SK-N-SH treated with all-trans-retinoic acid at 6 μM for 48 hours (cell line): ENCODE measurements around the gene NGLY1.

ENCODE experiments used
- ARNTL ChIP-seq: fragments of 450-650 bp; formaldehyde crosslinking; IDR thresholded peaks from 2 replicates; pipeline ENCODE4 v1.5.0; 2020; ENCODE audit warnings: low read depth, mild to moderate bottlenecking, moderate library complexity, borderline replicate concordance
- BACH2 ChIP-seq: fragments of 250-450 bp; sonication (Bioruptor Pico); IDR thresholded peaks from 2 replicates; pipeline ENCODE4 v1.9.0; 2021; ENCODE audit warnings: mild to moderate bottlenecking, borderline replicate concordance
- CSDC2 ChIP-seq: fragments of 250-450 bp; sonication (Bioruptor Pico); IDR thresholded peaks from 2 replicates; pipeline ENCODE4 v1.5.0; 2020; ENCODE audit warnings: mild to moderate bottlenecking, moderate library complexity
- ESRRG ChIP-seq: fragments of 250-450 bp; sonication (Bioruptor Pico); IDR thresholded peaks from 2 replicates; pipeline ENCODE4 v1.6.1; 2021; ENCODE audit warnings: mild to moderate bottlenecking
- RARB ChIP-seq: fragments of 250-450 bp; sonication (Bioruptor Pico); IDR thresholded peaks from 2 replicates; pipeline ENCODE4 v1.8.0; 2021; ENCODE audit warnings: mild to moderate bottlenecking, moderate library complexity
- SNAI2 ChIP-seq: fragments of 250-450 bp; sonication (Bioruptor Pico); IDR thresholded peaks from 2 replicates; pipeline ENCODE4 v1.5.0; 2020; ENCODE audit warnings: mild to moderate bottlenecking, moderate library complexity
- TOX ChIP-seq: fragments of 250-450 bp; sonication (Bioruptor Pico); IDR thresholded peaks from 2 replicates; pipeline ENCODE4 v1.8.0; 2021; ENCODE audit warnings: mild to moderate bottlenecking, moderate library complexity, borderline replicate concordance
- ZFP3 ChIP-seq: fragments of 250-450 bp; sonication (Bioruptor Pico); IDR thresholded peaks from 2 replicates; pipeline ENCODE4 v1.5.0; 2020; ENCODE audit warnings: mild to moderate bottlenecking, moderate library complexity
- ZNF565 ChIP-seq: fragments of 450-650 bp; formaldehyde crosslinking; conservative IDR thresholded peaks from 2 replicates; pipeline ENCODE4 v1.5.0; 2020; ENCODE audit warnings: low read depth, mild to moderate bottlenecking, moderate library complexity
- ZNF8 ChIP-seq: fragments of 450-650 bp; formaldehyde crosslinking; IDR thresholded peaks from 2 replicates; pipeline ENCODE4 v1.5.0; 2020; ENCODE audit warnings: mild to moderate bottlenecking, moderate library complexity
- TF ChIP-seq, protein P1 (sequence below): fragments of 250-450 bp; sonication (Bioruptor Pico); IDR thresholded peaks from 2 replicates; pipeline ENCODE4 v1.8.0; 2020; ENCODE audit warnings: mild to moderate bottlenecking, moderate library complexity, borderline replicate concordance
- TF ChIP-seq, protein P2 (sequence below): fragments of 250-450 bp; sonication (Bioruptor Pico); IDR thresholded peaks from 2 replicates; pipeline ENCODE4 v1.5.0; 2020; ENCODE audit warnings: mild to moderate bottlenecking, moderate library complexity
- TF ChIP-seq, protein P3 (sequence below): fragments of 250-450 bp; sonication (Bioruptor Pico); IDR thresholded peaks from 2 replicates; pipeline ENCODE4 v1.5.1; 2020; ENCODE audit warnings: low read depth, mild to moderate bottlenecking, moderate library complexity
- TF ChIP-seq, protein P4 (sequence below): fragments of 250-450 bp; sonication (Bioruptor Pico); IDR thresholded peaks from 2 replicates; pipeline ENCODE4 v1.8.0; 2021; ENCODE audit warnings: low read depth, mild to moderate bottlenecking, moderate library complexity, borderline replicate concordance

DNA sequence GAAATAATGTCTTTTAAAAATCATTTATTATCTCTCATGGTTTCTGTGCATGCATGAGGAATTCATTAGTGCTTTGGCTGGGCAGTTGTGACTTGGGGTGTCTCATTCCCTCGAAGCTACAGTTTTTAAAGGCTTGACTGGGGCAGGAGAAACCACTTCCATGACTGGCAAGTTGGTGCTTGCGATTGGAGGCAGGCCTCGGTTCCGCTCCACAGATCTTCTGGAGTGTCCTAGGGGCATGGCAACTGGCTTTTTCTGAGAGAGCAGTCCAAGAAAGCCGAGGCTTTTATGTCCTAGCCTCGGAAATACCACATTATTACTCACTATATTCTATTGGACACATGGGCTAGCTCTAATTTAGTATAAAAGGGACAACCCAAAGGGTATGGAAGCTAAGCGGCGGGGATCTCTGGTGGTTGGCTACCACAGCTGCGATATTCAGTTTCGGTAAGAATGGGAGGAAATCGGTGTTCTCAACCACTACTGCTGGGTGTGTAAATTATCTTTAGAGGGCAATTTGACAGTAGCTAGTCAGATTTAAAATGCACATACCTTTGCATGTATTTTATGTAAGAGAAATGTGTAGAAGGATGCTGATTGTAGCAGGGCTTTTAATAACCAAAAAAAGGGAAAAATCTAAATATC, 69.8 kb downstream of the NGLY1 start:
- TF ChIP-seq TOX (CRISPR knock-in tag) (no peak), SNAI2 (no peak), CSDC2 (no peak), ZNF8 (no peak), ARNTL (no peak), ESRRG (CRISPR knock-in tag) (no peak), BACH2 (CRISPR knock-in tag) (no peak), ZFP3 (CRISPR knock-in tag) (no peak), ZNF565 (no peak), RARB (CRISPR knock-in tag) (no peak)
- TF ChIP-seq, protein P1, sequence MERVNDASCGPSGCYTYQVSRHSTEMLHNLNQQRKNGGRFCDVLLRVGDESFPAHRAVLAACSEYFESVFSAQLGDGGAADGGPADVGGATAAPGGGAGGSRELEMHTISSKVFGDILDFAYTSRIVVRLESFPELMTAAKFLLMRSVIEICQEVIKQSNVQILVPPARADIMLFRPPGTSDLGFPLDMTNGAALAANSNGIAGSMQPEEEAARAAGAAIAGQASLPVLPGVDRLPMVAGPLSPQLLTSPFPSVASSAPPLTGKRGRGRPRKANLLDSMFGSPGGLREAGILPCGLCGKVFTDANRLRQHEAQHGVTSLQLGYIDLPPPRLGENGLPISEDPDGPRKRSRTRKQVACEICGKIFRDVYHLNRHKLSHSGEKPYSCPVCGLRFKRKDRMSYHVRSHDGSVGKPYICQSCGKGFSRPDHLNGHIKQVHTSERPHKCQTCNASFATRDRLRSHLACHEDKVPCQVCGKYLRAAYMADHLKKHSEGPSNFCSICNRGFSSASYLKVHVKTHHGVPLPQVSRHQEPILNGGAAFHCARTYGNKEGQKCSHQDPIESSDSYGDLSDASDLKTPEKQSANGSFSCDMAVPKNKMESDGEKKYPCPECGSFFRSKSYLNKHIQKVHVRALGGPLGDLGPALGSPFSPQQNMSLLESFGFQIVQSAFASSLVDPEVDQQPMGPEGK (CRISPR knock-in tag), result no peak
- TF ChIP-seq, protein P2, sequence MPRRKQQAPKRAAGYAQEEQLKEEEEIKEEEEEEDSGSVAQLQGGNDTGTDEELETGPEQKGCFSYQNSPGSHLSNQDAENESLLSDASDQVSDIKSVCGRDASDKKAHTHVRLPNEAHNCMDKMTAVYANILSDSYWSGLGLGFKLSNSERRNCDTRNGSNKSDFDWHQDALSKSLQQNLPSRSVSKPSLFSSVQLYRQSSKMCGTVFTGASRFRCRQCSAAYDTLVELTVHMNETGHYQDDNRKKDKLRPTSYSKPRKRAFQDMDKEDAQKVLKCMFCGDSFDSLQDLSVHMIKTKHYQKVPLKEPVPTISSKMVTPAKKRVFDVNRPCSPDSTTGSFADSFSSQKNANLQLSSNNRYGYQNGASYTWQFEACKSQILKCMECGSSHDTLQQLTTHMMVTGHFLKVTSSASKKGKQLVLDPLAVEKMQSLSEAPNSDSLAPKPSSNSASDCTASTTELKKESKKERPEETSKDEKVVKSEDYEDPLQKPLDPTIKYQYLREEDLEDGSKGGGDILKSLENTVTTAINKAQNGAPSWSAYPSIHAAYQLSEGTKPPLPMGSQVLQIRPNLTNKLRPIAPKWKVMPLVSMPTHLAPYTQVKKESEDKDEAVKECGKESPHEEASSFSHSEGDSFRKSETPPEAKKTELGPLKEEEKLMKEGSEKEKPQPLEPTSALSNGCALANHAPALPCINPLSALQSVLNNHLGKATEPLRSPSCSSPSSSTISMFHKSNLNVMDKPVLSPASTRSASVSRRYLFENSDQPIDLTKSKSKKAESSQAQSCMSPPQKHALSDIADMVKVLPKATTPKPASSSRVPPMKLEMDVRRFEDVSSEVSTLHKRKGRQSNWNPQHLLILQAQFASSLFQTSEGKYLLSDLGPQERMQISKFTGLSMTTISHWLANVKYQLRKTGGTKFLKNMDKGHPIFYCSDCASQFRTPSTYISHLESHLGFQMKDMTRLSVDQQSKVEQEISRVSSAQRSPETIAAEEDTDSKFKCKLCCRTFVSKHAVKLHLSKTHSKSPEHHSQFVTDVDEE (CRISPR knock-in tag), result no peak
- TF ChIP-seq, protein P3, sequence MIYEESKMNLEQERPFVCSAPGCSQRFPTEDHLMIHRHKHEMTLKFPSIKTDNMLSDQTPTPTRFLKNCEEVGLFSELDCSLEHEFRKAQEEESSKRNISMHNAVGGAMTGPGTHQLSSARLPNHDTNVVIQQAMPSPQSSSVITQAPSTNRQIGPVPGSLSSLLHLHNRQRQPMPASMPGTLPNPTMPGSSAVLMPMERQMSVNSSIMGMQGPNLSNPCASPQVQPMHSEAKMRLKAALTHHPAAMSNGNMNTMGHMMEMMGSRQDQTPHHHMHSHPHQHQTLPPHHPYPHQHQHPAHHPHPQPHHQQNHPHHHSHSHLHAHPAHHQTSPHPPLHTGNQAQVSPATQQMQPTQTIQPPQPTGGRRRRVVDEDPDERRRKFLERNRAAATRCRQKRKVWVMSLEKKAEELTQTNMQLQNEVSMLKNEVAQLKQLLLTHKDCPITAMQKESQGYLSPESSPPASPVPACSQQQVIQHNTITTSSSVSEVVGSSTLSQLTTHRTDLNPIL (CRISPR knock-in tag), result no peak
- TF ChIP-seq, protein P4, sequence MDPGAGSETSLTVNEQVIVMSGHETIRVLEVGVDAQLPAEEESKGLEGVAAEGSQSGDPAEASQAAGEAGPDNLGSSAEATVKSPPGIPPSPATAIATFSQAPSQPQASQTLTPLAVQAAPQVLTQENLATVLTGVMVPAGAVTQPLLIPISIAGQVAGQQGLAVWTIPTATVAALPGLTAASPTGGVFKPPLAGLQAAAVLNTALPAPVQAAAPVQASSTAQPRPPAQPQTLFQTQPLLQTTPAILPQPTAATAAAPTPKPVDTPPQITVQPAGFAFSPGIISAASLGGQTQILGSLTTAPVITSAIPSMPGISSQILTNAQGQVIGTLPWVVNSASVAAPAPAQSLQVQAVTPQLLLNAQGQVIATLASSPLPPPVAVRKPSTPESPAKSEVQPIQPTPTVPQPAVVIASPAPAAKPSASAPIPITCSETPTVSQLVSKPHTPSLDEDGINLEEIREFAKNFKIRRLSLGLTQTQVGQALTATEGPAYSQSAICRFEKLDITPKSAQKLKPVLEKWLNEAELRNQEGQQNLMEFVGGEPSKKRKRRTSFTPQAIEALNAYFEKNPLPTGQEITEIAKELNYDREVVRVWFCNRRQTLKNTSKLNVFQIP (CRISPR knock-in tag), result no peak
